ENCODE measurements around the gene ATP6V1E1.

ATP6V1E1 gene

DNA sequence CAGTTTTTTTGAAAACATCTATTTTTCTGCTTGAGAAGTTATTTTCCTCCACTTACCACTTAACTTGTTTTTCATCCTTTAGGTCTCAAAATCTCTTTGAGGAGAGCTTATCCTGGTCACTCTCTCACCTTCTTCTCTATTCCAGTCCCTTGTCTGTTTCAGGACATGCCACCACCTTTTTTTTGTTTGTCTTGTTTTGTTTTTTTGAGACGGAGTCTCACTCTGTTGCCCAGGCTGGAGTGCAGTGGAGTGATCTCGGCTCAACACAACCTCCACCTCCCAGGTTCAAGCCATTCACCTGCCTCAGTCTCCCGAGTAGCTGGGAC, 5.4 kb upstream of the ATP6V1E1 start:
- no peak for DNase-seq (ENCODE audit: low read depth)

- no peak for DNase-seq (ENCODE audit: low read depth)
These were observed 4.9 kb upstream of the ATP6V1E1 start for GRCh38 chr22:17633217-17633997.

- DNase-seq (ENCODE audit: low read depth), result no peak
These were observed 2.6 kb upstream of the ATP6V1E1 start for GRCh38 chr22:17631076-17631565.

GRCh38 chr22:17629641-17630040, 1.1 kb upstream of the ATP6V1E1 start:
- no peak for DNase-seq (ENCODE audit: low read depth)

- no peak for DNase-seq (ENCODE audit: low read depth)
These were observed 582 bp upstream of the ATP6V1E1 start for GRCh38 chr22:17629173-17629489.

GRCh38 chr22:17627961-17628405, 566 bp downstream of the ATP6V1E1 start:
- no peak for DNase-seq (ENCODE audit: low read depth)

- DNase-seq (ENCODE audit: low read depth), result no peak
These were observed 15.3 kb downstream of the ATP6V1E1 start for GRCh38 chr22:17613280-17613679.

DNA sequence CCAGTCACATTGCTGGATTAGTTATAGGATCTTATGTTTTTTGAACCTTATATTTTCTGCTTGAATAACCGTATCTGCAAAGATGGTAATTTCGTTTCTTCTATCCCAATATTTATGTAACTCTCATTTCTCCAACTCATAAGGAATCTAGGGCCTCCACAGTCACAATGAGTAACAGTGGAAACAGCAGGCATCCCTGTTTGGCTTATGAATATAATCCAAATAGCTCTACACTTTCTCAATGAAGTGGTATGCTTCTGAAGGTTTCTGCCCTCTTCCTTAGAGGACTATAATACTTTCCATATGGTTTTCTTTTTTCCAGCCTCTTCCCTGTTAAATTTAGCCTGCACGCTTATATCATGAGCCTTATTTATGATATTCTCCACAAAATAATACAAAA, 16.5 kb downstream of the ATP6V1E1 start:
- DNase-seq (ENCODE audit: low read depth), result no peak

DNA sequence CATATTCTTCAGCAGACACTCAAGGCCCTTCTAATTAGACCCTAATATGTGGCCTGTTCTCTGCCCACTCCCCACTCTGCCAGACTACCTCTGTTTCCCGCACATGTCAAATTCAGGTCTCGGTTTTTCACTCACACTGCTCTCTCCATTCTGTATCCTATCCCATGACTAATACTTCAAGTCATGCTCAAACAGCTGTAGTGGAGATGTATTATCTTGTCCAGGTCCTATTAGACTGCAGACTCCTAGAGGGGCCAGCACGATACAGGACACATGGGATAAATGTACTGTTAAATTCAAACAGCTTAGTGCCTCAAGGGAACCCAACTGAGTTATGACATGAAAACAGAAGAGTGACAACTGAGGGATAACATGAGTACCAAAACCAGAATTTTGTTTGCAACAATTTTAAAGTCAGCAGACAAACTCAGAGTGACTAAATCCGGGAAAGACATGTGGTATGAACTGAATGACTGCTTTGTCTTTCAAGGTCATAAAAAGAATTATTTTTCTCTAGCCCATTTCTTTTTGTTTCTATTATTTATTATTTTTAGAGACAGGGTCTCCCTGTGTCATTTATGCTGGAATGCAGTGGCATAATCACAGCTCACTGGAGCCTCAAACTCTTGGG, 20.5 kb downstream of the ATP6V1E1 start:
- DNase-seq (ENCODE audit: low read depth), result no peak

DNA sequence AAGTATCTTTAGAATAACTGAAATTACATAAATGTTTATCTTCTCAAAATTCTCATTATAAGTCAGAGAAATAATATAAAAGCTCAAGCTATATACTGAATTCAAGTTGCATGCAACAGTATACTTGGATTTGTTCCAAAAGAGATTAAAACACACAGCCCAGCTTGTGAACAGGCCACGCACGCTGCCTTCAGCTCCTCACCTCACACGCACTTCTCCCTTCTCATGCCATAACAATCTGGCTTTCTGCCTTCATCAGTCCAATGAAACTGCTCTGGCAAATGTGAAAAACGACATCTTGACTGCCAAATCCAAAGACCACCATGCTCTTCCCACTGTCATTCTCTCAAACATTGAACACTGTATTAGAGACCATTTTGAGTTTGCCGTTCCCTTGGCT, 22.1 kb downstream of the ATP6V1E1 start:
- no peak for DNase-seq (ENCODE audit: low read depth)

DNA sequence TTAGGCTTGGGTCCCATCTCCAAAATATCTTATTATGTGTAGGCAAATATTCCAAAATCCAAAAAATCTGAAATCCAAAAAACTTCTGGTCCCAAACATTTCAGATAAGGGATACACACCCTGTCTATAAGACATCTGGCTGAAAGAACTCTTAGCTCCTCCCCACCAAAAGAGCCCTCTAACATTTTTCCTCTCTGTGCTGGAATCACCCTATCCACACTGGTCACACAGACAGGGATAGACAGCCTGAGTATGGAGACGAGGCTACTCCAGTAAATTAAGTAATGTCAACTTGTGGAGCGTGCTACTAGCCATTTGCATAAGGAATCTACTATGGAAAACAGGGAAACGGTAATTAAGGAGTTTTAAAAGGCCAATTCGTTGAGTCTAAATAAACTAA, 24.9 kb downstream of the ATP6V1E1 start:
- DNase-seq (ENCODE audit: low read depth), result no peak

DNA sequence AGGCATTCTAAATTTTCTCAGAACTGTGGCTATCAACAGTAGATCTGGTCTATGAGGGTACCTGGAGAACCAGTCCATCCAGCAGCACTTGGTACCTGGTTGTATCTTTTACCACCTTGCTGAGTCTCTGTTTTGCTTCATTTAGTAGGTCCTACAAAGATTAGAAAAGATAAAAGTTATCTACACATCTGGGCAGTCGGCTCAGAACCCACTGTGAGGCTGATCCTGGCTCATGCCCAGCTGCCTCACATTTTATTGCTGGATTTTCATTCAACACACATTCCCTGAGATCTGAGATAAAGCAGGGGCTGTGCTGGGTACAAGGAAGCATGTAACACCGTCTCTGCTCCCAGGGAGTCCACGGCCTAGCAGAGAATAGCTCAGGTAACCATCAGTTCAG, 27.5 kb downstream of the ATP6V1E1 start:
- no peak for DNase-seq (ENCODE audit: low read depth)

DNA sequence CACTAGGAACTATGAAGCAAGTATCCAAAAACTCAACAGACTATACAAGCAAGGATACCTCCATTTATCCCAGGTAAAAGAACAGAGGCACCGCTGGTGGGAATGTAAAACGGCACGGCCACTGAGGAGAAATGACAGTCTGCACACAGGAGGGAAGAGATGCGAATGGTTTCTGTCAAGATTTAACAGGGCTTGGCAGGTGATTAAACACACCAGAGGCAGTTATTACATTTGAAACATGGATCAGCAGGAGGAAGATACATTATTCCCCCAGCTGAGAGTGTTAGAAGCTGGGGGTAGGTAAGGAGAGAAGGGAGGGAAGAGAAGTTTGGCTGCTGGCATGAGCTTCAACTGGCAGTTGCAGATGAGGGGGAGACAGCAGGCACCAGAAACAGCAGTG, 30.2 kb downstream of the ATP6V1E1 start:
- DNase-seq (ENCODE audit: low read depth), result no peak

DNA sequence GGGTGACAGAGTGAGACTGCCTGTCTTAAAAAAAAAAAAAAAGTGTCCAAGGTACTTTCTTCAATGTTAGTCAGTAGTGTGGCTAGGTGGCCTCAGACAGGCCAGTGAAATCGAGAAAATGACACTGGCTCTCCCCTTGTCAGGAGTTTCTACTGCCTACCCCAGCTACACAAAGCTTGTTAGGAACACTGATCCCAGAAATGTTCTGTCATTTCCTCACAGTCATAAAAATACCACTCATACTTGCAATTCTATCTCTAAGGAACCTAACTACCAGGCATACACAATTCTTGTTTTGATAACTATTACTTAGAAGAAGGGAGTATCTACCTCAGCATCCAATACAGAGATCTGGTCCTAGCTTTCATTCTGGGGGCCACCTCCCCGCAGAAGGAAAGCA, 31.3 kb downstream of the ATP6V1E1 start:
- DNase-seq (ENCODE audit: low read depth), result no peak

- DNase-seq (ENCODE audit: low read depth), result no peak
These were observed 32.3 kb downstream of the ATP6V1E1 start for GRCh38 chr22:17596226-17596625.

DNA sequence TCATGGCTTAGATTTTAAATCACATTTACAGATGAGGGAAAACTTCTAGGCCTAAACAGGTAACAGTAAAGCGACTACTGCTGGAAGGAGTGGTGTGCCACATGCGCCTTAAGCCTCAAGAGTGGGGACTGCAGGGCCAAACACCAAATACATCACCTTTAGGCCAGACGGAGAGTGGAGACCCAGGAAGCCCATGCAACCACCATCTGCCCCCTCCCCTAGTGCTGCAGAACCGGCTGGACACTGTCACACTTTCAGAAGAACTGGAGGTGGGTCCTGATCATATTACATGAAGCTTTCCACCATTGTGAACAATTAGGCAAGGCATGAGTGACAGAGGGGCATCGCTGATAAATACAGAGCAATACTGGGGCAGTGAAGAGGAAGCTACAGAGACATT, 36.3 kb downstream of the ATP6V1E1 start:
- DNase-seq (ENCODE audit: low read depth), result no peak

GRCh38 chr22:17590586-17590985, 38.0 kb downstream of the ATP6V1E1 start:
- DNase-seq (ENCODE audit: low read depth), result no peak

- no peak for DNase-seq (ENCODE audit: low read depth)
These were observed 38.7 kb downstream of the ATP6V1E1 start for GRCh38 chr22:17589810-17590375.

DNA sequence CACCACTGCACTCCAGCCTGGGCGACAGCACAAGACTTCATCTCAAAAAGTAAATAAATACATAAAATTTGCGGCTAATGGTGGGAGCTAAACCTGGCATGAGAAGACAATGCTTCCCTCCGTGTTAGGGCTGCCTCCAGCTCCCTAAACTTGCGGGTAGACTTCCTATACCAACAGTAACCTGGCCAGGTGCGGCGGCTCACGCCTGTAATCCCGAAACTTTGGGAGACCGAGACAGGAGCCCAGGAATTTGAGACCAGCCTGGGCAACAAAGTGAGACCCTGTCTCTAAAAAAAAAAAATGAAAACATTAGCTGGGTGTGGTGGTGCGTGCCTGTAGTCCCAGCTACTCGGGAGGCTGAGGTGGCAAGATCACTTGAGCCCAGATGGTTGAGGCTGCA, 39.9 kb downstream of the ATP6V1E1 start:
- DNase-seq (ENCODE audit: low read depth), result no peak

GRCh38 chr22:17587629-17588028, 40.9 kb downstream of the ATP6V1E1 start:
- no peak for DNase-seq (ENCODE audit: low read depth)

DNA sequence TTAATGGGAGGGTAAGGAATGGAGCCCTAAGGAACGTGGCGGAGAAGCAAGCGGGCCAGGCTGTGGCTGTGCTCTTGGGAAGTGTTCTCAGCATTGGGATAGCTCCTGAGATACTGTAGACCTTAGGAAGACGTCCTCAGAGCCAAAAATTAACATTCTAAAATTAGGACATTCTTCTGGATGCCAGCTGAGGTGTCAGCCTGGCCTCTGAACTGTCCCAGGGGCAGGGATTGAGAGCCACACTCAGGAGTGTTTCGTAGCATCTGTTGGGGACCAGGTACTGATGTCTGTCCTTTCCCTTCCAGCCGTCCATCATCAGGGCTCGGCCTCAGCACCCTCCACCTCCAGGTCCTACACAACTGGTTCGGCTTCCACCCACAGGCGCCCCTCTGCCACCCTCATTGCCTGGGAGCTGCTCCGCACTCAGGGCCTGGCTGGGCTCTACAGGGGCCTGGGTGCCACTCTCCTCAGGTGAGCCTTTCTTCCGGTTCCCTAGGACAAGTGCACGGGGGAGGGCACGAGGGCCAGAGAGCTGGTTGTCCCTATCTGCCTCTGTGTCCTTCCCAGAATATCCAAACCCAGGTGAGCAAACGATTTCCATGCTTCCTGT, 41.6 kb downstream of the ATP6V1E1 start:
- DNase-seq (ENCODE audit: low read depth), result no peak

- no peak for DNase-seq (ENCODE audit: low read depth)
These were observed 45.4 kb downstream of the ATP6V1E1 start for GRCh38 chr22:17583151-17583550.

- no peak for DNase-seq (ENCODE audit: low read depth)
These were observed 46.9 kb downstream of the ATP6V1E1 start for GRCh38 chr22:17581631-17582030.

Data from stimulated activated CD8-positive, alpha-beta memory T cell treated with anti-CD3 and anti-CD28 coated beads, Interleukin-15, amount 100 ng/mL, for 24 hours (primary cell).